Trophoblast cell (in vitro differentiated cells and primary cell): Measurements from ENCODE around the gene DDHD1.
"Not testable (repeated sequence)": the region's sequence is repeated elsewhere in the genome, so short reads cannot be mapped to it uniquely, and the experiment has no call there.

Source experiments
- DNase-seq, 2 donors: peaks; one replicate each; pipeline ENCODE4 v3.0.0-alpha.2; 2016
- H2AFZ ChIP-seq: 2 replicates; pipeline ENCODE4 v1.6.1; 2013; ENCODE audit warnings: low read length, moderate library complexity, mild to moderate bottlenecking; ENCODE audit not compliant: insufficient read depth, poor library complexity
- H2AK5ac ChIP-seq: 2 replicates; pipeline ENCODE4 v1.6.1; 2013; ENCODE audit warnings: mild to moderate bottlenecking, low read length
- H2BK120ac ChIP-seq: 2 replicates; pipeline ENCODE4 v1.6.1; 2013; ENCODE audit warnings: low read length, mild to moderate bottlenecking, moderate library complexity; ENCODE audit not compliant: insufficient read depth, poor library complexity
- H2BK12ac ChIP-seq: 2 replicates; pipeline ENCODE4 v1.6.1; 2013; ENCODE audit warnings: mild to moderate bottlenecking, low read length, moderate library complexity
- H2BK5ac ChIP-seq: 2 replicates; pipeline ENCODE4 v1.6.1; 2013; ENCODE audit warnings: low read length, low read depth, moderate library complexity, mild to moderate bottlenecking; ENCODE audit not compliant: poor library complexity
- H3K14ac ChIP-seq: 2 replicates; pipeline ENCODE4 v1.6.1; 2013; ENCODE audit warnings: mild to moderate bottlenecking, low read length
- H3K18ac ChIP-seq: 2 replicates; pipeline ENCODE4 v1.6.1; 2013; ENCODE audit warnings: mild to moderate bottlenecking, low read length
- H3K23ac ChIP-seq: 2 replicates; pipeline ENCODE4 v1.6.1; 2013; ENCODE audit warnings: low read length
- H3K27ac ChIP-seq: 2 replicates; pipeline ENCODE4 v1.5.1; 2013; ENCODE audit warnings: low read depth, mild to moderate bottlenecking, inconsistent platforms, low read length, moderate library complexity
- H3K27me3 ChIP-seq: 2 replicates; pipeline ENCODE4 v1.6.1; 2013; ENCODE audit warnings: inconsistent platforms, mild to moderate bottlenecking, low read length, moderate library complexity; ENCODE audit not compliant: insufficient read depth
- H3K36me3 ChIP-seq, 2 experiments: 1 replicate in 1 of 2; 2 replicates in 1 of 2; pipeline ENCODE4 v1.6.1; 2013; ENCODE audit warnings: low read length in 2 of 2, mild to moderate bottlenecking in 2 of 2, moderate library complexity in 1 of 2; ENCODE audit not compliant: insufficient read depth in 2 of 2, control insufficient read depth in 1 of 2
- H3K4ac ChIP-seq: 2 replicates; pipeline ENCODE4 v1.6.1; 2013; ENCODE audit warnings: low read depth, mild to moderate bottlenecking, low read length, moderate library complexity
- H3K4me1 ChIP-seq, 2 experiments: 1 replicate in 1 of 2; 2 replicates in 1 of 2; pipeline ENCODE4 v1.6.1; 2013; ENCODE audit warnings: low read length in 2 of 2, mild to moderate bottlenecking in 2 of 2, moderate library complexity in 1 of 2; ENCODE audit not compliant: insufficient read depth in 2 of 2, control insufficient read depth in 1 of 2
- H3K4me2 ChIP-seq: 2 replicates; pipeline ENCODE4 v1.6.1; 2013; ENCODE audit warnings: inconsistent platforms, mild to moderate bottlenecking, low read length, moderate library complexity
- H3K4me3 ChIP-seq: 2 replicates; pipeline ENCODE4 v1.5.1; 2013; ENCODE audit warnings: mild to moderate bottlenecking, low read depth, low read length, inconsistent platforms
- H3K79me1 ChIP-seq: one replicate; pipeline ENCODE4 v1.6.1; 2013; ENCODE audit warnings: low read length
- H3K79me2 ChIP-seq: 2 replicates; pipeline ENCODE4 v1.6.1; 2013; ENCODE audit warnings: low read length, mild to moderate bottlenecking; ENCODE audit not compliant: control insufficient read depth, insufficient read depth, poor library complexity
- H3K9ac ChIP-seq: 2 replicates; pipeline ENCODE4 v1.6.1; 2013; ENCODE audit warnings: mild to moderate bottlenecking, low read length
- H3K9me3 ChIP-seq: 2 replicates; pipeline ENCODE4 v1.6.1; 2013; ENCODE audit warnings: low read depth, mild to moderate bottlenecking, control low read depth, inconsistent platforms, low read length; ENCODE audit not compliant: insufficient read depth
- H4K12ac ChIP-seq: 2 replicates; pipeline ENCODE4 v1.6.1; 2013; ENCODE audit warnings: low read depth, mild to moderate bottlenecking, low read length, moderate library complexity
- H4K8ac ChIP-seq: 2 replicates; pipeline ENCODE4 v1.6.1; 2013; ENCODE audit warnings: low read depth, mild to moderate bottlenecking, low read length, moderate library complexity
- H4K91ac ChIP-seq: one replicate; pipeline ENCODE4 v1.6.1; 2013; ENCODE audit warnings: low read depth, mild to moderate bottlenecking, low read length, moderate library complexity
- WGBS: extraction: QIAGEN DNeasy Blood & Tissue Kit; methylation state at CpG from one replicate; pipeline ENCODE4 v1.1.7; 2013; ENCODE audit warnings: missing lambda C conversion rate; ENCODE audit not compliant: insufficient read length, insufficient coverage; ENCODE audit errors: extremely low coverage; 5-methylcytosine and 5-hydroxymethylcytosine counted together

The DDHD1 gene

GRCh38 chr14:53183056-53183455 lies 29.9 kb upstream of the DDHD1 start:
- H3K27me3 ChIP-seq = no peaks in the 10 kb centered on the region
- H4K91ac ChIP-seq = no peak overlapping the region
- no peak overlapping the region for H3K23ac ChIP-seq
- no peak overlapping the region for H3K9ac ChIP-seq
- no peak overlapping the region for H3K4me2 ChIP-seq
- H4K8ac ChIP-seq = no peak overlapping the region
- no peak overlapping the region for H2AFZ ChIP-seq
- no peaks in the 10 kb centered on the region for H3K79me2 ChIP-seq
- no peaks in the 10 kb centered on the region for H3K36me3 ChIP-seq
- no peak overlapping the region for H3K18ac ChIP-seq
- H2BK12ac ChIP-seq = no peak overlapping the region
- no peak overlapping the region for H4K12ac ChIP-seq
- no peak overlapping the region for H3K4ac ChIP-seq
- H2BK5ac ChIP-seq = no peak overlapping the region
- H2AK5ac ChIP-seq = no peak overlapping the region
- H3K4me3 ChIP-seq = no peak overlapping the region
- no peak for DNase-seq
- no peak overlapping the region for H3K14ac ChIP-seq
- H3K79me1 ChIP-seq = no peaks in the 10 kb centered on the region
- peaks cover 0 to 1% of the 10 kb centered on the region in 2 experiments for H3K4me1 ChIP-seq
- H3K9me3 ChIP-seq = no peaks in the 10 kb centered on the region
- H3K27ac ChIP-seq = no peak overlapping the region
- no peak overlapping the region for H2BK120ac ChIP-seq
- WGBS = no CpG with 5 or more reads among the region's 2 CpGs

GRCh38 chr14:53181463-53182081 lies 28.4 kb upstream of the DDHD1 start:
- H3K18ac ChIP-seq, H3K9ac ChIP-seq, H4K8ac ChIP-seq, H3K79me2 ChIP-seq, H3K4ac ChIP-seq, H4K12ac ChIP-seq, H3K4me2 ChIP-seq, H3K27ac ChIP-seq, H2BK12ac ChIP-seq, H3K79me1 ChIP-seq, H3K27me3 ChIP-seq, H3K36me3 ChIP-seq, H3K4me3 ChIP-seq, H2AK5ac ChIP-seq, H2BK5ac ChIP-seq, H3K23ac ChIP-seq, H3K4me1 ChIP-seq, H3K14ac ChIP-seq, H4K91ac ChIP-seq, H3K9me3 ChIP-seq, H2AFZ ChIP-seq, H2BK120ac ChIP-seq: not testable (repeated sequence)
- WGBS = no CpG with 5 or more reads among the region's 11 CpGs
- peak; percentile 41 to 74 for DNase-seq

- H2AK5ac ChIP-seq = no peak overlapping the region
- H3K23ac ChIP-seq = no peak overlapping the region
- H3K4ac ChIP-seq = no peak overlapping the region
- no peak overlapping the region for H2BK5ac ChIP-seq
- H3K36me3 ChIP-seq = no peaks in the 10 kb centered on the region
- no peak overlapping the region for H3K27ac ChIP-seq
- H3K4me2 ChIP-seq = no peak overlapping the region
- no peak overlapping the region for H4K8ac ChIP-seq
- peaks cover 0 to 1% of the 10 kb centered on the region in 2 experiments for H3K4me1 ChIP-seq
- no peak overlapping the region for H3K14ac ChIP-seq
- H3K27me3 ChIP-seq = no peaks in the 10 kb centered on the region
- peak in 1 of 2 donors; percentile 27 for DNase-seq
- H3K9ac ChIP-seq = no peak overlapping the region
- WGBS = no CpG with 5 or more reads among the region's 13 CpGs
- no peak overlapping the region for H4K12ac ChIP-seq
- no peak overlapping the region for H2BK12ac ChIP-seq
- H2AFZ ChIP-seq = no peak overlapping the region
- no peak overlapping the region for H2BK120ac ChIP-seq
- H3K79me1 ChIP-seq = no peaks in the 10 kb centered on the region
- no peaks in the 10 kb centered on the region for H3K9me3 ChIP-seq
- no peaks in the 10 kb centered on the region for H3K79me2 ChIP-seq
- H3K4me3 ChIP-seq = no peak overlapping the region
- no peak overlapping the region for H4K91ac ChIP-seq
- no peak overlapping the region for H3K18ac ChIP-seq
Measured at GRCh38 chr14:53180272-53181221, 27.4 kb upstream of the DDHD1 start.

- no CpG with 5 or more reads among the region's 2 CpGs for WGBS
- not testable (repeated sequence) for H3K79me2 ChIP-seq, H3K9ac ChIP-seq, H3K79me1 ChIP-seq, H2BK120ac ChIP-seq, H3K4ac ChIP-seq, H3K14ac ChIP-seq, H4K12ac ChIP-seq, H3K27ac ChIP-seq, H2BK5ac ChIP-seq, H3K36me3 ChIP-seq, H2BK12ac ChIP-seq, H3K23ac ChIP-seq, H3K4me2 ChIP-seq, H2AK5ac ChIP-seq, H3K27me3 ChIP-seq, H3K4me1 ChIP-seq, H3K4me3 ChIP-seq, H4K91ac ChIP-seq, DNase-seq, H3K9me3 ChIP-seq, H4K8ac ChIP-seq, H3K18ac ChIP-seq, H2AFZ ChIP-seq
Measured at GRCh38 chr14:53179486-53180005, 26.4 kb upstream of the DDHD1 start.
